Dermis blood vessel endothelial cell (primary cell): ENCODE data around the gene NR6A1. TPM values are rescaled to one million over a fixed set of nuclear protein-coding genes. Genes with fewer than 3 reads are reported as not detected.

Experiments used
- DNase-seq: peaks from one replicate; pipeline ENCODE4 v3.0.0; 2010
- total RNA-seq: library from RNA; depleted of rRNA; stranded (reverse); fragments of >200 nt; gene quantifications from 2 replicates; pipeline ENCODE4 v1.2.3, GENCODE V29; 2014

The NR6A1 gene
- total RNA-seq, 1 donor from 2014 or later = 2.9 TPM

DNA sequence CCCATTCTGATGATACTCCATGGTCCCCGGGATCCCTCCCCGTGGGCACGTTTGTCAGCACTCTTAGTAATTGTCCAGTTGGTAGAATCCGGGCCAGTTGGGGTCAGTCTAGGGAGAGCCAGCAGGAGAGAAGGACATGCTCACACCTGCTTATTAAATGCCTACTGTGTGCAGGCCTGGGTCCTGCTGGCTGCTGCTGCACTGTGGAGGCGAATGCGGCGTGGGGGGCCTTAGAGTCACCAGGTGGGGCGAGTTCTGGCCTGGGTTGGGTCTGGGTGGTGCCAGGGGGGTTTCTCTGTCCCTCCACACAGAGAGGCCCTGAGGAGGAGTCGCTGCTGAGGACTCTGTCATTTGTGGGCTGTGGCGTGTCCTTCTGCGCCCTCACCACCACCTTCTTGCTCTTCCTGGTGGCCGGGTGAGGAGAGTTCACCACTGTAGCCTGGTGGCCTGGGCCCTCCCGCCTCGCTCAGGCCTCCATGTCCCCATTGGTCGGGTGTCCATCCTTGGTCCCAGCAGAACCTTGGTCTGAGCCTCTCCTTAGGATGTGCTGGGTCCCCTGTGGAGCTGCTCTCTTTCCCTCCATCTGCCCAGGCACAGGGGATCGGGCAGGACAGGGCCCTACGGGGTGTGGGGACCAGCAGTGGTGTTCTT is 303.6 kb downstream of the NR6A1 start:
- DNase-seq = no peak

Other genes starting within 250 kb of the NR6A1 start
- 2.2 and 2.9 TPM in 2 replicates for gene OLFML2A, start 5.8 kb upstream of the NR6A1 start, total RNA-seq
- gene WDR38, start 82.1 kb upstream of the NR6A1 start, total RNA-seq = not detected in 2 replicates
- 1,038 and 2,144 TPM in 2 replicates for gene RPL35, start 90.6 kb upstream of the NR6A1 start, total RNA-seq
- 21.1 and 22.5 TPM in 2 replicates for gene ARPC5L, start 90.8 kb upstream of the NR6A1 start, total RNA-seq
- 12.6 and 15.5 TPM in 2 replicates for gene GOLGA1, start 169.8 kb upstream of the NR6A1 start, total RNA-seq